GM11168 (cell line): ENCODE data around the gene MAP1S.

Experiments
- in situ Hi-C: fragments of 300-500 bp; cut with MboI; formaldehyde crosslinking; loops from one replicate; pipeline ENCODE4 v1.12.0; 2022; ENCODE audit warnings: low sequenced_read_pairs; ENCODE audit not compliant: unreplicated experiment

The MAP1S gene

DNA sequence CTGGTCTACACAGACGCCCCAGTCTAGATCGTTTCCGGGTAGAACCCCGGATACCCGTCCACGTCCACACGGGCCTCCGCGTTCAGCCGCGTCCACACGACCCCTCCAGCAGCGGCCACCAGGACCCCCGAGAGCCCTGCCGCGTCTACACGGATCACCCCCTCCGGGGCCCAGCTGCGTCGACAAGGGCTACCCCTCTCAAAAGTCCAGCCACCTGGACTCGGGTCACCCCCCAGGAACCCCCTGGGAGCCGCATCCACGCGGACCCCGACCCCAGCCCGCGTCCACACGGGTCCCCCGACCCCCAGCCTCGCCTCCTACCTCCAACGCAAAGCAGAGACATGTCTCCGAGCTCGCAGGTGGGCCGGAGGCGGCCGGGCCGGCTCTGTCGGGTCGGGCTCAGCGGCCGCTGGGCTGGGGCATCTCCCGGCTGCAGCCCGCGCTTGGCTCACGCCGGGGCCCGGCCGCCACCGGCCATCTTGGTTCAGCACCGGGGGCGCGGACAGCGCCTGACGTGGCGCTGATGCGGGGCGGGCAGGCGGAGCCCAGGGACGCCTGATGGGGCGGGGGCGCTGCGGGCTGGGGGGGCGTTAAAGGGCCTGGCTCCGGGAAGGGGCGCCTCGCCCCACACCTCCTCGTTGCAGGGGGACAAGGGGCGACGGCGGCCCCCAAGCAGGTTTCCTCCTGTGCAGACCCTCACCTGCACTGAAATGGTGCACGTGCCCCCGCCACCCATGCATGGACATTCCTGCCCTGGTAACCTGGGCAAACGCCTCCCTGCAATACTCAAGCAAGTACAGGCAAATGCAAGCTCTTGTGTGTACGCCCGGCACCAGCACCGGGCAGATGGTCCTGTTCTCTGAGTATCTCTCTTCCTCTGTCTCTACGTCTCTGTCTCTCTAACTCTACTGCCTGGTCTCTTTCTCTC lies 31.2 kb upstream of the MAP1S start, which contains the start of gene UNC13A:
Gene UNC13A, minus strand, starts transcription at position 498 of the 928 bp plus-strand sequence. Its CDS starts 155 bp downstream, at position 343.
- in situ Hi-C loops, result no loop called here

DNA sequence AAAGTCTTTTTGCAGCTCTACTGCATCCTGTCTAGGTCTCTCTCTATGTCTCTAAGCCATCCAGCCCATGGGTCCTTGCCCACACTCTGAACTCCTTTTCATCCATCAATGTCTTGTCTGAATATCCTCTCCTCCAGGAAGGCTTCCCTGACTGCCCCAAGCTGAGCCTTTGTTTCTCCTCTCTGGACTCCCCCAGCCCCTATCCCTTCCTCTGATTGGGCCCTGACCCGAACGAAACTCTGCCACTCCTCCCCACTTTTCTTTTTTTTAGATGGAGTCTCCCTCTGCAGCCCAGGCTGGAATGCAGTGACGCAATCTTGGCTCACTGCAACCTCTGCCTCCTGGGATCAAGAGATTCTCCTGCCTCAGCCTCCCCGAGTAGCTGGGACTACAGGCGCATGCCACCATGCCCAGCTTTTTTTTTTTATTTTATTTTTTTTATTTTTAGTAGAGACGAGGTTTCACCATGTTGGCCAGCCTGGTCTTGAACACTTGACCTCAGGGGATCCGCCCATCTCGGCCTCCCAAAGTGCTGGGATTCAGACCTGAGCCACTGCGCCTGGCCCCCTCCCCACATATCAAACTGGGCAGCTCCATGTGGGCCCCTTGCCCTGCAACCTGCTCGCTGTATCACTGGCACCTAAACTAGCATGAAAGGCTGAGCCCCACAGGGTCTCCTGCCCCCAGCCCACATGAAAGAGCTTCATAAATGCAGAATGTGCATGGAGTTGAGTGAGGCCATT lies 30.3 kb upstream of the MAP1S start:
- in situ Hi-C loops, result no loop called here

DNA sequence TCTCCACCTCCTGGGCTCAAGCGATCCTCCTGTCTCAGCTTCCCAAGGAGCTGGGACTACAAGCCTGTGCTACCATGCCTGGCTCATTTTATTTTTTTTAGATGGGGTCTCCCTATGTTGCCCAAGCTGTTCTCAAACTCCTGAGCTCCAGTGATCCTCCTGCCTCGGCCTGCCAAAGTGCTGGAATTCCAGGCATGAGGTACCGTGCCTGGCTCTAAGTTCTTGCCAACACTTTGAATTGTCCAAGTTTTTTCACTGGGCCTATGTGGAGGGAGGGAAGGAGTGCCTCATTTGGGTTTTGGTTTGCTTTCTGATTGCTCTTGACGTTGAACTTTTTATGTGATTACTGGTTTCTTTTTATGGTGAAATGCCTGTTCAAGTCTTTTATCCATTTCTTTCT lies 26.7 kb upstream of the MAP1S start:
- in situ Hi-C loops, result no loop called here

DNA sequence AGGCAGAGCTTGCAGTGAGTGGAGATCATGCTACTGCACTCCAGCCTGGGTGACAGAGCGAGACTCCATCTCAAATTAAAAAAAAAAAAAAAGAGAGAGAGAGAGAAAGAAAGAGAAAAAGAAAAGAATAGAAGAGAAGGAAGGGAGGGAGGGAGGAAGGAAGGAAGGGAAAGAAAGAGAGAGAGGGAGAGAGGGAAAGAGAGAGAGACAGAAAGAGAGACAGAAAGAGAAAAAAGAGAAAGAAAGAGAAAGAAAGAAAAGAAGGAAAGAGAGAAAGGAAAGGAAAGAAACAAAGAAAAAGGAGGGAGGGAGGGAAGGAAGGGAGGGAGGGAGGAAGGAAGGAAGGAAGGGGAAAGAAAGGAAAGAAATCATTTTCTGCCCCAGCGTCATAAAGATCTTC lies 24.1 kb upstream of the MAP1S start:
- in situ Hi-C loops, result no loop called here

DNA sequence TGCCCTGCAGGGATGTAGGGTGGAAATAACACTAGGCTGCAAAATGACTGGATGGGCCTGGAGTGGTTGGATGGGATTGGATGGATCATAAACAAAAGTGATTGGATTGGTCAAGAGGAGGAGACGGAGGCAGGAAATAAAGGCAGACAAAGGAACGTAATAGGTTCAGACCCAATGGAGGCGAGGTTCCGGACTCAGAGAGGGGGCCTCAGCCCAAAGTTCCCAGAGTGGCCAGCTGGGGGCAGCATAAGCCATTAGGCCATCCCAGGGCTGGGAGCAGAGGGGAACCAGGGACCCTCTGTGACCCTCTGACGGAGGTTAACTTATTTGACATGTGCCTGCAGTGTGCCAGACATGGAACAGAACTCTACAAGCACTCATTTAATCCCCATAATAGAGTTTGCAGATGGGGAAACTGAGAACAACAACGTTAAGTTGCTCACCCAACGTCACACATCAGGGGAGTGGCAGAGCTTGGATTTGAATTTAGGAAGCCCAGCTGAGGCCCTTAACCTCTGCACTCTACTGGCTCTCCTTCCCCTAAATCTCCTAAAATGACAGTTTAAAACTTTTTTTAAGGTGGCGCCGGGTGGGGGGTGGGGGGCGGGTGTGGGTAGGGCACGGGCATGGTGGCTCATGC lies 15.3 kb upstream of the MAP1S start:
- in situ Hi-C loops, result no loop called here

DNA sequence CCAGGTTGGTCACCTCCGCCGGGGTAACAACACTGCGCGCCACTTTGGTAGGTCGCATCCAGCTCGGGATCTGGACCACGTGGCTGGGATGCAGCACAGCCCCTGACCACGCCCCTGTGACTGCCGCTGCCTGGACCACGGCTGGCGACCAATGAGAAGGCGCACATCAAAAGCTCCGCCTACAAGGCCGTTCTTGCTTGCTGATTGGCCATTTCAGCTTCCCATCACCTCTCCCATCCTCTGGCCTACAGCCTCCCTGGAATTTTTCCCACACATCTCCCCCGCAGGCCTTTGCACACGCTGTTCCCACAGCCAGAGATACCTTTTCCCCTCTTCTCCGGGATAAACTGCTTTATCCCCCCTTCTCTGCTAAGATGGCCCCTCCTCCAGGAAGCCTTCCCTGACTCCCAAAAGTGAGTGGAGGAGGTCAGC lies 12.5 kb upstream of the MAP1S start:
- in situ Hi-C loops, result no loop called here

DNA sequence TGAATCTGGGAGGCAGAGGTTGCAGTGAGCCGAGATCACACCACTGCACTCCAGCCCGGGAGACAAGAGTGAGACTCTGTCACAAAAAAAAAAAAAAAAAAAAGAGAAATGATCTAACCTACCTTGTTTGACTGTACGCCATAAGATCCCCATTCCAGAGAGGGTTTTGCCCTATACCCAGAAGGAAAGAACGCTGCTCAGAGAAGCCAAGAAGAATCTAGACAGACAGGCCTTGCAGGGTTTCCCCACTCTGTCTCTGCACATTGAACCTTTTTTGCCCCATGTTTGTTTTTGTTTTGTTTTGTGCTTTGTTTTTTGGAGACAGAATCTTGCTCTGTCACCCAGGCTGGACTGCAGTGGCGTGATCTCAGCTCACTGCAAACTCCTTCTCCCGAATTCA lies 7.4 kb upstream of the MAP1S start:
- in situ Hi-C loops, result loop anchor here (10.0 kb wide), 1 partner anchor 143 kb away; the partner anchor contains the start of gene RPL18A

DNA sequence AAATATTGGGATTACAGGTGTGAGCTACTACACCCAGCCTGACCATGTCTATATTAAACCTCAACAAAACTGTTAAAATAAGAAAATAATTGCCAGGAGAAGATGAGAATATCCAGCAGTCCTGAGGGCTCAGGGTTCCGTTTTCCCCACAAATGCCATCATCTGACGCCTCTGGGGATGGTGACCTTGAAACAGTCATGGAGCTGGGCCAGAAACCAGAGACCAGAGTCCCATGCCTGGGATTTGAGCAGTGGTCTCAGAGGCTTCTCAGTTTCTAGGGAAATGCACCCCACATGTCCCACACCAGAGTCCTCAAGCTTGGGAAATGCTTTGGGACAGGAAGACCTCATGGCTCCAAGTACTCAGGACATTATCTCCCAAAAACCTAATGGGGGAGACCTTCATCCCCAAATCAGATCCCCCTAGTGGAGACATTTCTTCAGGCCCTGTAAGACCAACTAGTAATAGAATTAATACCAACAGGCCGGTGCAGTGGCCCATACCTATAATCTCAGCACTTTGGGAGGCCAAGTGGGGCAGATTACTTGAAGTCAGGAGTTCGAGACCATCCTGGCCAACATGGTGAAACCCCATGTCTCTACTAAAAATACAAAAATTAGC lies 2.9 kb upstream of the MAP1S start:
- in situ Hi-C loops, result loop anchor here (10.0 kb wide), 1 partner anchor 138 kb away; the partner anchor contains the start of gene RPL18A

DNA sequence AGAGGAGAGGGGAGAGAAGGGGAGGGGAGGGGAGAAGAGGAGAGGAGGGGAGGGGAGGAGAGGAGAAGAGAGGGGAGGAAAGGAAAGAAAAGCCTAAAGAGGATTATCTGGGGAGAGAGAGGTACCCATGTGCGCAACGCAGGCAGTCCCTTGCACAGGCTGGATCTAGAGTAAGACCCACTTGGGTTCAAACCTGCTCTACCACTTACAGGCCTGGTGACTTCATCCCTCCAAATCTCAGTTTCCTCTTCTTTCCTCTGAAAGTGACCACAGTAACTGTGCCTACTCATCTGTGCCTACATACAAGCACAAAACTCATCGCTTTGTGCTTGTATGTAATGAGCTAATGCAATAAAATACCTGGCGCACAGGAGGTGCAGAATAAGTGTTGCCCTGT lies 732 bp upstream of the MAP1S start:
- in situ Hi-C loops, result loop anchor here (10.0 kb wide), 1 partner anchor 136 kb away; the partner anchor contains the start of gene RPL18A

DNA sequence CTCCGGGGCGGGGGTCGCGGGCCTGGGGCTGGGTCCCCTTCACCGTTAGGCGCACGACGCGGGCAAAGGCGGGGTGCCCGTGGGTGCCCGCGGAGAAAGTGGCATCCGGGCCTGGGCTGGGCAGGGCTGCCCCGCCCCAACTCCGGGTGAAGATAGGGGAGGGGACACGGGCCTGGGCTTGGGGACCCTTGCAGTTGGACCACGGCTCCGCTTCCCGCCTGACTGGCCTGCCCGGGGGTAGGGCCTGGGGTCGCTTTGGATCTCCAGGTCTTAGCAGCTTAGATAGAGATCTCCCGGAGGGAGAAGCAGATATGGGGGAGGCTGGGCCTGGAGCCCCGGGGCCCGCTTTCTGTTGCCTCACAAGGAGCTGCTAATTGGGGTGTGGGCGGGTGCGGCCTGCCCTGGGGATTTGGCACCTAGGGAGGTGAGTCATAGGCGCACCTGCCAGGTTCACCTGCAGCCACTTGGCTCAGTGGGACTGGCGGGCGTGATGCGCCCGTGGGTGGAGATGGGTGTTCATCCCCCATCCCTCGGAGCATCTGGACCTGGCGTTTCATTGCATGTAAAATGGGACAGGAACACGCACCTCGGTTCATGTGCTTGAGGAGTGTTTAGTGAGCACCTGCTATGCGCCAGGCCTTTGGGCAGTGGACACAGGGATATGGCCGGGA lies 585 bp downstream of the MAP1S start:
- in situ Hi-C loops, result loop anchor here (10.0 kb wide), 1 partner anchor 135 kb away; the partner anchor contains the start of gene RPL18A

DNA sequence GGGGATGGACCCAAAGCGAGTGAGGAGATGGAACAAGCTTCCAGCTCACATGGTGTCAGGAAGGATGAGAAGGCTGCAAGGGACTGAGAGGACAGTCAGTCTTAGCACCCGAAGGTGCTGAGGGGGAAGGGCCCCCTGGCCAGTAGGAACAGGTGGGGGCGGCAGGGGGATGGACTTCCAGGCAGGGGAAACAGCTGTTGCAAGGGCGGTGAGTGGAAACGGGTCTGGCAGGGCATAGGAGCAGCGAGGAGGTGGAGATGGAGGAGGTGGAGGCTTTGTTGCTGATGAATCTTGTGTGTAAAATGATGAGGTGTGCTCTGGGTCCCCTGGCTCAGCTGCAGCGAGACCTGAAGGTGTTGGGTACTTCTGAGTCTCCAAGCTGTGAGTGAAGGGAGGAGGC lies 1.2 kb downstream of the MAP1S start:
- in situ Hi-C loops, result no loop called here

DNA sequence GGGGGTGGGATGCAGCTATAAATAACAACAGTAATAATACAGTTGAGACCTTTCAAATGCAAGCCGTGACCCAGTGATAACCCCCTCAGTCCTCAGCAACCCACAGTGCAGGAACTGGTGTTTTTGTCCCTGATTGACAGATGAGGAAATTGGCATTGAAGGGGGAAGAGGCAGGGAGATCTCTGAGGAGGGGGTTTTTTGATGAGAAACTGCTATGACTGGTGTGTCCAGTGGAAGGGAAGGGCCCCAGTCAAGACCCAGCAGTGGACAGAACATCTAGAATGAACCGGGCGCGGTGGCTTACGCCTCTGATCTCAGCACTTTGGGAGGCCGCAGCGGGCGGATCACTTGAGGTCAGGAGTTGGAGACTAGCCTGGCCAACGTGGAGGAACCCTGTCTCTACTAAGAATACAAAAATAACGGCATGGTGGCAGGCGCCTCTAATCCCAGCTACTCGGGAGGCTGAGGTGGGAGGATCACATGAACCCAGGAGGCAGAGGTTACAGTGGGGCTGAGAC lies 1.9 kb downstream of the MAP1S start:
- in situ Hi-C loops, result no loop called here

DNA sequence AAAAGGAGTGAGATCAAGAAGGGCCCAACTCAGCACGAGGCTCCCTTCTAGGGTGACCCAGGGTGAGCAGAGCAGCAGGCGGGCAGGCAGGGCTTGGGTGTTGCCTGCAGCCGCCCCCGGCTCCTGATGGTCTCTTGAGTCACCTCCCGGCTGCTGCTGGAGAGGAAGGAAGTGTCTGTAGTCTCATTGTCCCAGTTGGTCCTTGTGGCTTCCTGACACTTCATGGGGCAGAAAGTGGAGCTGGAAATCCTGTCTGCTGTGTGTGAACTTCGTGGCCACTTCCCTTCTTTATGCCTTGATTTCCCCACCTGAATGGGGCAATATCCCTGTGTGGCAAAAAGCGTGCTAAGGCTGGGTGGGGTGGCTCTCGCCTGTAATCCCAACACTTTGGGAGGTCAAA lies 2.5 kb downstream of the MAP1S start:
- in situ Hi-C loops, result no loop called here

DNA sequence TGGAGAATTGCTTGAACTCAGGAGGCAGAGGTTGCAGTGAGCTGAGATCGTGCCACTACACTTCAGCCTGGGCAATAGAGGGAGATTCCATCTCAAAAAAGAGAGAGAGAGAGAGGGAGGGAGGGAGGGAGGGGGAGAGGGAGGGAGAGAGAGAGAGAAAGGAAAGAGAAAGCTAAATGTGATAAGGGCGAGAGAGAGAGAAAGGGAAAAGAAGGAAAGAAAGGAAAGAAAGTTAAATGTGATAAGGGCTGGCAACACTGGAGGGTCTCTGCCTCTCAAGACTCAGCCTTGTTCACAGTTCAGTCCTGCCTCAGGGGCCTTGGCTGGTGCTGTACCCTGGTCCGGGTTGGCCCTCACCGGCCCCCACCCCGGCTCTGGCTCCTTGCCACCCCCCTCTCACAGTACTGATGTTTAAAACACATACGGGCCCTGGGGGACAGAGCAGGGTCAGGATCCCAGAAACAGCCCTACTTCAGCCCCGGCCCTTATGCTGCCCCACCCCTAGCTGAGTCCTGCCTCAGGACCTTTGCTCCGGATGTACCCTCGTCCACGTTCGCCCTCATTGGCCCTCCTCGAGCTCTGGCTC lies 3.5 kb downstream of the MAP1S start:
- in situ Hi-C loops, result no loop called here

DNA sequence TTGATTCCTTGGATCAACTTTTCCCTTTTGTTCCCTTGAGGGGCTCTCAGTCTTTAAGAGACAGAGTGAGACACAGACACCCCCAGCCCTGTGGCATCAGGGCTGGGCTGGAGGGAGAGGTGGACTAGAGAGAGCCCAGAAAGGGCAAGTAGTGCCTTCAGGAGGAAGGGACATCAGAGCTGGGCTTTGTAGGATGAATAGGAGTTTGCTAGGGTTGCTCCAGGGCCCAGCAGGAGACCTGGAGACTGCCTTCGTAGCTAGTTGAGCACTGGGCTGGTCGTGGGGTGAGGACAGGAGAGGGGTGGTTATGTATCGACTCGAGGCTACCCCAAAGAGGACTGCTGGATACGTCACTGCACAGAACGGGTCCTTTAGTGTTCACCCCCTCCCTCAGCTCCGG lies 5.4 kb downstream of the MAP1S start:
- in situ Hi-C loops, result no loop called here

DNA sequence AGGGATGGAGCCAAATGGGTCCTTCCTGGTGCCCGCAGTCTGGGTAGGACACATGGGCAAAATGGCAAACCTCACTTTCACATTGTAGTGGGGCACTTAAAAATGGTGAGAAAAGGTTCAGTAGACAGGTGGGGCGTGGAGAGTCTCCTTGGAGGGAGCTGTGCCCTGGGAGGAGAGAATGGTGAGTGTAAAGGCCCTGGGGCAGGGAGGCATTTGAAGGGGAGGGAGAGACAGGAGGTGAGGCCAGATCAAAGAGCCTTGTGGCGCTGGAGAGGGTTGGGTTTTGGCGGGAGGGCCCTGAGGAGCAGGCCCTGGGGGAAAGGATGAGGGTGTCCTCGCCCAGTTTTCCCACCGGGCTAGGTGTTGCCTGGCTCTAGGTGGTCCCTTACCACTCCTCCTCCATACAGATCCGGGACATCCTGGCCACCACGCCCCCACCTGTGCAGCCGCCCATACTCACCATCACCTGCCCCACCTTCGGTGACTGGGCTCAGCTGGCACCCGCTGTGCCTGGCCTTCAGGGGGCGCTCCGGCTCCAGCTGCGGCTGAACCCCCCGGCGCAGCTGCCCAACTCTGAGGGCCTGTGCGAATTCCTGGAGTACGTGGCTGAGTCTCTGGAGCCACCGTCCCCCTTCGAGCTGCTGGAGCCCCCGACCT lies 6.3 kb downstream of the MAP1S start:
- in situ Hi-C loops, result no loop called here

DNA sequence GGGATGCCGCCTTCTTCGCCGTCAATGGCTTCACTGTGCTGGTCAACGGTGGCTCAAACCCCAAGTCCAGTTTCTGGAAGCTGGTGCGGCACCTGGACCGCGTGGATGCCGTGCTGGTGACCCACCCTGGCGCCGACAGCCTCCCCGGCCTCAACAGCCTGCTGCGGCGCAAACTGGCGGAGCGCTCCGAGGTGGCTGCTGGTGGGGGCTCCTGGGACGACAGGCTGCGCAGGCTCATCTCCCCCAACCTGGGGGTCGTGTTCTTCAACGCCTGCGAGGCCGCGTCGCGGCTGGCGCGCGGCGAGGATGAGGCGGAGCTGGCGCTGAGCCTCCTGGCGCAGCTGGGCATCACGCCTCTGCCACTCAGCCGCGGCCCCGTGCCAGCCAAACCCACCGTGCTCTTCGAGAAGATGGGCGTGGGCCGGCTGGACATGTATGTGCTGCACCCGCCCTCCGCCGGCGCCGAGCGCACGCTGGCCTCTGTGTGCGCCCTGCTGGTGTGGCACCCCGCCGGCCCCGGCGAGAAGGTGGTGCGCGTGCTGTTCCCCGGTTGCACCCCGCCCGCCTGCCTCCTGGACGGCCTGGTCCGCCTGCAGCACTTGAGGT lies 7.0 kb downstream of the MAP1S start:
- in situ Hi-C loops, result no loop called here
